NCI-H1930 (cell line): ENCODE measurements around the gene B4GALT2.

ENCODE experiments used
- DNase-seq, 2 experiments: peaks; one replicate each; lab custom pipeline; 2025; lab: John Stamatoyannopoulos, UW

The B4GALT2 gene

DNA sequence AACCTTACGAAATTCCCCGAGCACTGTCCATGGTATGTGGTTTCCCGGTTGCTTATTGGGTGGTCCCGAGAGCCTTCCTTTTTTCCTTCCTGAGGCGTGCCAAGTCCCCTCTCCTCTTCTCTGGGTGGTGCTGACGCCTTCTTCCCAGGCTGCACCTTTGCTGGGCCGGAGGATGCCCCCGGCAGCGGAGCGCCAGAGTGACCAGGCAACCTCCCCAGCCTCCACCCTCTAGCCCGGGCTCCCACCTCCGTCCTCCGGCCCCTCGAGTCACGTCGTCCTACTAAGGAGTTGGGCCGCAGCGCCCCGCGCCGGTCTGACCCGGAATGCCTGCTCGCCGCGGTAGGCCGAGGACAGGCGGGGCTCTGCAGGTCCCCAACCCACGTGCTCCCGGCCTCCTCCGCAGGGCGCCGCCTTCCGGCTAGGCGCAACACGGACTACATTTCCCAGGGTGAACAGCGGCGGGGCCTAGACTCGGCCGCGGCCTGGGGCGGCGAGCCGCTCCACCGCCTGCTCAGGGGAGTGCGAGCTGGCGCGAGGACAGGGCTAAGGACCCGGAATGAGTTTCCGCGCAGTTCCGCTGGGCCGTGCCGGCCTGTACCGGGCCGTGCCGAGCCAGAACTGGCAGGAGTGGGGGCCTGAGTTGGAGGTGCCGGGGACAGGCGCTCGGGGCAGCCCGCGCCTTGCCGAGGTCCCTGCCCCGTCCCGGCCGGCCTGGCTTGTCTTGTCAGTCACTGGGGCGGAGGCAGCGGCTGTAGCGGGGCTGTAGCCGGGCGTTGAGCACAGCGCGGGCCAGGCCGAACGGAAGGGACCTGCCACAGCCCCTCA is 32.6 kb upstream of the B4GALT2 start, which contains the start of gene IPO13:
Gene IPO13 (plus strand): TSS at position 715 of the 825 bp plus-strand sequence. CDS start 651 bp downstream, outside the sequence.
- peak; percentile 92 to 94 for DNase-seq

DNA sequence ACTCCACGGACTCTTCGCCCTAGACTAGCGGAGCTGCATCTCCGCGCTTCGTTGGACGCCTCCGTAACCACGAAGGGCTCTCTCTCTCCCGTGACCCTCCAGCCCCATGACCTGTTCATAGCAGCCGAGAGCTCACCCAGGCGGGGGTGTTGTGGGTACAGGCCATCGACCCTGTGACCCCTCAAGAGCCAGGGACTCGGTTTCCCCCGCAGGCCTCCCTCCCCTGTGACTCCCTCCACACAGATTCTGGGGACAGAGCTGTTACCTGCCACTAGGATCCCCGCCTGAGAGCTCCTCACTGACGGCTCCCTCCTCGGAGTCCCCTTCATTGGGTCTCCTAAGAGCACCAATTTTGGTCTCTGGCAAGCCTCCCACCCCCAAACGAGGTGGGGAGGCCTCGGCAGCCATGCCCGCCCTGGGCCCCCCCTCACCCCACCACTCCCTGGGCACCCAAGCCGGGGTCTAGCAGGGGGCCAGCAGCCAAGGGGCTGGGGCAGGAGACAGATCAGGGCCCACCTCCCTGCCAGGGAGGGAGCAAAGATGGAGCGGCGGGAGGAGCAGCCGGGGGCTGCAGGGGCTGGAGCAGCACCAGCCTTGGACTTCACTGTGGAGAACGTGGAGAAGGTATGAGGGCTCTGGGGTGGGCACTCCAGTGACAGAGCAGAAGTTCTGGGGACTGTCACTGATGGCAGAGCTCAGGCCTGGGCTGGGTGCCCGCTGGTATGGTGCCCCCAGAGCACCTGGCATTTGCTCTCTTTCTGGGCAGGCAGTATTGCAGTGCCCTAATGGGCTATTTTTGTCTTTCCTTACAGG is 31.7 kb upstream of the B4GALT2 start:
- DNase-seq, result no peak

DNA sequence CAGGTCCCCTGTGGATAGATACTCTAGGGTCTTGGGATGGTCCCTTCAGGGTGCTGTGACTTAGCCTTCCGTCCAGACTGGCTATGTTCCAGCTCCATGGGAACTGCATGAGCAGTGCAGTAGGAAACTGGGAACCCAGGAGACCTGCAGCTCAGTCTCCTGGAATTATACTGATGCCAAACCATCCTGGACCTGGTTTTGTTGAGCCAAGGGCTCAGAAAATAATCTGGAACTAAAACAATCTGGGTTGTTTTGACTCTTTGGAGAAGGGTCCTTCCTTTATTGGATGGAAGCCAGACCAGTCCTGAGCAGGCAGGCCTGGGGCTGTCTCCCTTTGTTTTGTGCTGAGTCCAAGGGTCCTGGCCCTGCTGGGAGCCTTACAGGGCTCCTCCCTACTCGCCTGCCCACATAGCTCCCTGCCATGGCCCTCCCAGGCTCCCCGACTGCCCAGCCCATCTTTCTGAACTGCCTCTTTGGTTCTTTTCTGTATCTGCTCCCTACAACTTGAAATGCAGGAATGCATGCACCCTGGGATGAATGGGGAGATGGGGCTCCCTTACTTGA is 31.1 kb upstream of the B4GALT2 start:
- no peak for DNase-seq

DNA sequence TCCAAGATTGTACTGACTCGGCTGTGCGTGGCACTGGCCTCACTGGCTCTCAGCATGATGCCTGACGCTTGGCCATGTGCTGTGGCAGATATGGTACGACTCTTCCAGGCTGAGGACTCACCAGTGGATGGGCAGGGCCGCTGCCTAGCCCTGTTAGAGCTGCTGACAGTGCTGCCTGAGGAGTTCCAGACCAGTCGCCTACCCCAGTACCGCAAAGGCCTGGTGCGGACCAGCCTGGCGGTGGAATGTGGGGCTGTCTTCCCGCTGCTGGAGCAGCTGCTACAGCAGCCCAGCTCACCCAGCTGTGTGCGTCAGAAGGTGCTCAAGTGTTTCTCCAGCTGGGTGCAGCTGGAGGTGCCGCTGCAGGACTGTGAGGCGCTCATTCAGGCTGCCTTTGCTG is 29.3 kb upstream of the B4GALT2 start:
- no peak for DNase-seq

DNA sequence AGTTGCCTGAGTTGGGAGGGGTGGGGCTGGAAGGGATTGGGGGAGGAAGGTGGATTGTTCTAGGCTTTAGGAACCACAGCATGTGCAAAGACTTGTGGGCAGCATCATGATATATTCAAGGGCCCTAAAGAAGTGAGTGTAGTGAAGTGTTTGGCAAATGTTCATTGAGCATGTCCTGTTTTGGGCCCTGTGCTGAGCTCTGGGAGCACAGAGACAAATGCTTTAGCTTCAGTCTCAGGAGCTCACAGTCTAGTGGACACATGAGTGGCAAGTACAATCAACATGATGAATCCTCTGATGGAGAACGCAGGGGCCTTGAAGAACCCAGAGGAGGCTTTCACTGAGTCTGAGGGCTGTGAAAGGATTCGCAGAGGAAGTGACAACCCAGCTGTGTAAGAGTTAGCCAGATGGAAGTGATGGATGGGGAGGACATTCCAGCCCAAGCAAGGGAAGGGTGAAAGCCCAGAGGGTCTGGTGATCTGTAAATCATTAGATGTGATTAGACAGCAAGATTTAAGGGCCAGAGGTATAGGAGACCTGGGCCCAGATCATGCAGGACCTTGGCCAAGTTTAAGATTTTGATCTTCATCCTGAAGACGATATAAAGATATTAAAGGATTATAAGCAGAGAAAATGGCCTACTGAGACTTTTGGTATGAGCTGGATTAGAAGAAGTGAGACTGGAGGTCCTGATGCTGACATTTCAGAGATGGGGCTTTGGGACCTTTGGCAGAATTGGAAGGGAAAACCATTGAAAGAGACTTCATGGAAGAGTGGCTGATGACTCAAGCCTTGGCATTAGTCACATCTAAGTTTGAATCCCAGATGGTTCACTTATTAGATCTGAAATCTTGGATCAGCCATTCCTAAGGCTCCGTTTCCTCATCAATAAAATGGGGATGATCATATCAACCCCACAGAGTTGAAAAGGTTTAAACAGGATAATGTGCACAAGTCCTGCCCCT is 27.7 kb upstream of the B4GALT2 start:
- DNase-seq, result no peak

DNA sequence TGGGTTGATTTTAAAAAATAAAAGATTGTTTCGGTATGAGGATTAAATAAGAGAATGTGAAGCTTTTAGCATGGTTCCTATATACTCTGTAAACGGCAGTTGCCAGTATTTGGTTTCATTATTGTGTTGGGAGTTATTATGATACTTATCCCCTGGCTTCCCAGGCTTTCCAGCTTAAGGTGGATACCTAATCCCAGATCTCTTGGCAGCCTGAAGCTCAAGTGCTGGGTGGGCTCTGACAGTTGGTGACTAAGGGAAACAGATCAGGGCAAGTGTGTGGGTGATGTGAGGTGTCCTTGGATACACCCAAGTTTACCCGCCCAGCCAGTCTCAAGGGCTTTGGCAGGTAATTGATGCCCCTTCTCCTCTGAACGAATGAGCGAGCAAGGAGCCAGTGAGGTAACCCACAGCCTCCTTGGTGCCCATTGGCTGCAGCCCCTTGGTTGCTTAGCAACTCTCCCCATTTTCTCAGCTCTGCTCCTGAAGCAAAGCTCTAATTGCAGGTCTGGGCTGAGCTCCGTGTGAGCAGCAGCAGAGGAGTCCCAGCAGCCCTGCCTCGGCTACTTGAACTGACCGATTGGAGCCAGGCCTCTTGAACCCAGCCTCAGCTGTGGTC is 26.2 kb upstream of the B4GALT2 start:
- peak; percentile 48 to 76 for DNase-seq

DNA sequence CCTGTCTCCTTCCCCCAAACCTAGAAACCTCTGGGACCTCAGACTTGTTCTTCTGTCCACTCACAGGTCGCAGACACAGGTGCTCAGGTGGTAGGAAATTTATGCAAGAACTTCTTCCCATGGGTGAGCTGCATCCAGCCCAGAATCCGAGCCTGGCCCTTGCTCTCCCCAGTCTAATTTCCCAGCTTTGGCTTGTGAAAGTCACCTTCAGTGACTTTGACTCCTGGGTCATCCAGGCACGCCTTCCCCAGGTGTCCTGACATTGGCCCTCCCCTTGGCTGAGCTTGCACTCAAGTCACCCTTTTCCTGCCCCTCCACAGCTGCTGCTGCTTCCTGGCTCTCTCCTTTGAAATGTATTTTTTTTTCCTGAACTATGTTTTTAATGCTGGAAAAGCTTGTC is 25.6 kb upstream of the B4GALT2 start:
- DNase-seq, result no peak

DNA sequence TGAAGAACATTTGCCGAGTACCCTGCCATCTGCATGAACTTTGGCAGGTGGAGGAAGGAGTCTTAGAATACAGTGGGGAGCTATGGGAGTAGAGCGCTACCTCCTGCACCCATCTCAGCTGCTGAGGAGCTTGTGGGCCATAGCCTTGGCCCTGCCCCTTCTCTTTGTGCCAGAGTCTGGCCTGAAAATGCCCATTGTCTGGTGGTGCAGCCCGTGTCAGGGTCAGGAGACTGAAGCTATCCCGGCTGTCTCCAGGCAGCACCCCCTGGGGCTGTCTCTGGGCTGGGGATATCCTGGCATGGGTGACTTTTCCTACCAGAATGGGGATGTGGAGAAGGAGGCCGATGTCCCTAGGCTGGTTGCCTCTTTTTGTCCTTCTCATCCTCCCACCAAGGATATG is 25.0 kb upstream of the B4GALT2 start:
- no peak for DNase-seq

DNA sequence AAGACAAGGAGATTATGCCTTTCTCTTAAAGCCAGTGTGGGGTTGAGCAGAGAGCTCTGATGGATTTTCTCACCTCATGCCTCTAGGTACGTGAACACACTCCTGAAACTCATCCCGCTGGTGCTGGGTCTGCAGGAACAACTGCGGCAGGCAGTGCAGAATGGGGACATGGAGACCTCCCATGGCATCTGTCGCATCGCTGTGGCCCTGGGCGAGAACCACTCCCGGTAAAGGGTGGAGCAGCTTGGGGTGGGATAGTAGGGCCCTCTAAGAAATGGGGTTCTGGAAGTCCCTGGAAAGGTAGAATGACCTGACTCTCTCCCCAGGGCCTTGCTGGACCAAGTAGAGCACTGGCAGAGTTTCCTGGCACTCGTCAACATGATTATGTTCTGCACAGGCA is 22.8 kb upstream of the B4GALT2 start:
- no peak for DNase-seq

DNA sequence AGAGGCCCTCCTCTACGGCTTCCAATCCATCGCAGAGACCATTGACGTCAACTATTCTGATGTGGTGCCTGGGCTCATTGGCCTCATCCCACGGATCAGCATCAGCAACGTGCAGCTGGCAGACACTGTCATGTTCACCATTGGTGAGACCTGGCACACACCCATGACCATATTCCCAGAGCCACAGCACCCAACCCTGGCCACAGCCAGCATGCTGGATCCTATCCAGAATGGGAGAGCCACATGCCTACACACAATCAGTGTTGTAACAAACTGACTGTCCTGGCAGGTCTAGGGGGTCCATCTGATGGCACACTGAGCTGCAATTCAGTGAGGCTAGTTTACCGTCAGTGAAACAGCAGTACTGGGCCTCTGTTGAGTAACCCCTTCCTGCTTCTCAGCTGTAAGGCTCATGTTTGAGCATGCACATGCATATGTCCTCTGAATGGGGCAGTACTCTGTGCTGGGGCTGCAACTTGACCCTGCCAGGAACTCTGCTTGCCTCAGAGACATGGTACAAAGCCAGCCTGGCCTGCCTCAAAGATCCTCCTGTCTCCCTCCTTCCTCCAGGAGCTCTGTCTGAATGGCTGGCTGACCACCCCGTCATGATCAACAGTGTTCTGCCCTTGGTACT is 21.5 kb upstream of the B4GALT2 start:
- no peak for DNase-seq

DNA sequence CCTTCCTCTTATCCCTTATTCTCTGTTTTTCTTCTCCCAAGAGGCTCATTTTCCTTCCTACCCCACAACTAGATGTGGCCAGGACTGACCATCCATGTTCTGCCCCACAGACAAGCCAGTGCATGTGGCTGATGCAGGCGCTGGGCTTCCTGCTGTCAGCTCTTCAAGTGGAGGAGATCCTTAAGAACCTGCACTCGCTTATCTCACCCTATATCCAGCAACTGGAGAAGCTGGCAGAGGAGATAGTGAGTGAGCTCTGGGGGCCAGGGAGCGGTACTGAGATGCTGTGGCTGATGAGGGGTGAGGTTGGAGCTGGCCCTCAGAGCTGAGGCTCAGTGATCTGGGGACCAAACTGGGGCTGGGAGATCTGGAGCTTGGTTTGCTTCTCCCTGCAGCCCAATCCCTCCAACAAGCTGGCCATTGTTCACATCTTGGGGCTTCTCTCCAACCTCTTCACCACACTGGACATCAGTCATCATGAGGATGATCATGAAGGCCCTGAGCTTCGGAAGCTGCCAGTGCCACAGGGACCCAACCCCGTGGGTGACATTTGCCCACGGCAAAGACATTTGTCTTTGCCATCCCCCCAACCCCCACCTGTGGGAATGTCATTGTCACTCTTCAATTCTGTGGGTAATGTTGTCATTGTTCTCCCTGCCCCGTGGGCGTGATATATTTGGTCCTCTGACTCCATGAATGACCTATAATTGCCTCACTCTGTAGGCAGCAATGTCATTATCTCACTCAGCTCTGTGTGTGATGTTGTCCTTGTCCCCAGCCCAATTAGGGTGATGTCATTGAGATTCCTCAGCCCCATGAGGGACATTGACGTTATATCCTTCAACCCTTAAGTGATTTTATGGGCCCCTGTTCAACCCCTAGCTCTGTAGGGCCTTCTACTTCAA is 20.4 kb upstream of the B4GALT2 start:
- no peak for DNase-seq

DNA sequence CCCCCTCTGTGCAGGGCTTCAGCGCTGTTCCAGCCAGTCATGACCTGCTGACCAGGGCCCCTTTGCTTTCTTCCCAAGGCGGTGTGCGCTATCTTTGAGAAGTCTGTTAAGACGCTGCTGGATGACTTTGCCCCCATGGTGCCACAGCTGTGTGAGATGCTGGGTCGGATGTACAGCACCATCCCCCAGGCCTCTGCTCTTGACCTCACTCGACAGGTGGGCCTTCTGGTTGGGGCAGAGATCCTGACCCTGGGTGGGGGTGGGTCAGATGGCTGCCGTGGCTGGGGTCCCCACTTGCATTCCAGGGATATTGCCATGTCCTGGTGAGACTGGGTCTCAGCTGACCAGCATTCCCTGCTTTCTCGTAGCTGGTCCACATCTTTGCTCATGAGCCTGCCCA is 18.2 kb upstream of the B4GALT2 start:
- no peak for DNase-seq

DNA sequence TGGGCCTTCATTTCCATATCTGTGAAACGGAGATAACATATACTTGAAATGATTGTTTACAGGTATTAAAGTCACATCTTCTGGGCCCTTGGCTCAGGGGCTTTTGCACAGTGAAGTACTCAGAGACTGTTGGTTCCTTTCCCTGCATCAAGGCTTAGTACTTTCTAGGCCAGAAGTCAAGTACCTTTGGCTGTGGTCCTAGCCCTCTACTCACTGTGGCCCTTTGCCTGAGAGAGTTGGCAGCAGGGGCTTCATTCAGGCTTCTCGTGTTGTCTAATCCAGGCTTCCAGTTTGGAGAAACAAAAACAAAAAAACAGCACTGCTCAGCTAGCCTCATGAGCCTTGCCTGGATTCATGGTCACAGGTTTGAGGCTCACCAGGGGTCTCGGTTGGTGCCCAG is 17.3 kb upstream of the B4GALT2 start:
- no peak for DNase-seq

DNA sequence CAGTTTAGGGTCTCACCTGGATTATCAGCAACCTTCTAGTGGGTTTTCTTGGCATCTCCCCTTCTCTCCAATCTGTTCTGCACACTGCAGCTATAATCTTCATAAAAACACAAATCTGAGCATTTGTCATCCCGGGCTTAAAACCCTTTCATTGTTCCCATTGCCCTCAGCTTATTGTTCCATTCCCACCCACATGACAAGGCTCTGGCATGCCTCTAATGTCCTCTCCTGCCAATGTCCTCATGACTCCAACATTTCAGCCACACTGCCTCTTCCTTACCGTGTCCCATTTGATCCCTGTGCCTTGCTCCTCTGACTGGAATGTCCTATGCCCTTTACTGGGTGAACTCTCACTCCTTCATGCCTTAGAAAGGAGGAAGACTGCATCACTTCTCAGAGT is 16.7 kb upstream of the B4GALT2 start:
- DNase-seq, result no peak

DNA sequence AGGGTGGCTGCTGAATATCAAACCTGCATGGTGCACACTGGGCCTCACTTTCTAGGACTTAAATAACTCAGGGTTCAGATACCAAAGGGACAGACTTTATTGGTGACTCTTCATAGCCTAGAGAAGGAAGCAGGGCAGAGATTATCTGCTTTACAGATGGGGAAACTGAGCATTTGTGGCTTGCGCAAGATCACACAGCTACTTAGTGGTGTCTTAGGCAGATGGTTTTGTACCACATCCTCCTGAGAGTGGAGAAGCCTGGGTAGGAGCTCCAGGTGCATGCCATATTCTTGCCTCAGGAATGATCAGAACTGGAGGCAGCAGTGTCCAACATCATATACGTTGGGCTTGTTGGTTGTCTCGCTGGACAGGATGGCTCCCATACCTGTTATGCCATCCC is 16.0 kb upstream of the B4GALT2 start:
- no peak for DNase-seq

DNA sequence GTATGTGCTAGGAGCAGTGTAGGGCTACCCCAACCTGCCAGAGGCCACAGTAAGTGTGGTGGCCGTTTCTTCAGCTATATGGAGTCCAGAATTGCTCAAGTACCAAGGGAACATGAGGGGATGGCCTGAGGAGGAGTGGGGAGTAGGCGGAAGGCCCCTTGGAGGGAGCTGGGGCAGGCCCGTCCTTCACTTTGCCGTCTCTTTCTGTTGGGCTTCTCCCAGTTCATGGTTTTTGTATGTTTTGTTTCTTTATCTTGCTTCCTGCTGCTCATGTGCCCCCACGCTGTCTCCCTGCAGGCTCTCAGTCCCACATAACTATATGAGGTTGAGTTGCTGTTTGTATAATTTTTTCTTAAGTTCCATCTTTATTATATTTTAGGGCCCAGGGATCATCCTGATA is 15.1 kb upstream of the B4GALT2 start:
- DNase-seq, result no peak

DNA sequence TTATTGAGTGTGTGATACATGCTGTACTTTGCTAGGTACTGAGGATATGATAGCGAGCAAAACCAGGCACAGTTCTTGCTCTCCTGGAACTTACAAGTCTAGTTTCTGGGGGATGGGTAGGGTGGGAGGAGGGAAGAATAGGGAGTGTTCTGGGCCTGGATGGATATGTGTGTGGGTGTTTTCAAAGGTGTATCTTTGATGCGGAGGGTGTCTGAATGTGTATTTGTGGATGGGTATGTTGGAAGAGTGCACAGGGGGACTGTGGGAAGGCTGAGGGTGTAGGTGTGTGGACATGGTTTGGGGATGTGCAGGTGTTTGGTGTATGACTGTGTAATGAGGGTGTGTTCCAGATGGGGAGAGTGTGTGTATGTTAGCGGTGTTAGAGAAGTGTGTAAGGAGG is 13.7 kb upstream of the B4GALT2 start:
- no peak for DNase-seq

DNA sequence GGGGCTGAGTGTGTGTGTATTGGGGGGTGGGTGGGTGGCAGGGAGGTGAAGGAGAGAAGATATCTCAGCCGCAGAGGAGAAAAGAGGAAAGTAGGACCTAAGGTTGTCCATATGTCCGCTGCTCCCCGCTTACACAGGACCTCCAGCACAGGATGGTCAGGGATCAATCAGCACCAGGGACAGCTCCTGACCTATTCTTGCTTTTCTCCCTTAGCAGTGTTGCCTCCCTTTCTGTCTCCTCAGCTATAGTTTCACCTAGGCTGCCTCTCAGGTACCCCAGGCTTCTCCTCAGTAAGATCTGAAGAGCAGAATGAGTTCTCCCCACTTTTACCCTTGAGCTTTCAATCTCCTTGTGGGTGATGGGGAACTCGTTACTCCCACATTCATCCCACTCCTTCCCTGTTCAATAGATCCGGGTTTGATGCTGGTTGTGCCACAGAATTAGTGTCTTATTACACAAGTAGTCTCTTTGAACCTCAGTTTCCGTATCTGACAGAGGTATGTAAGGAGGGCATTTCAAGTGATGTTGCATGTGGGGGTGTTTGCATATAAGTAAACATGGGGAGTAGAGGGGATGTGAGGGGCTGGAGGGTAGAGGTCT is 10.6 kb upstream of the B4GALT2 start:
- DNase-seq, result no peak

DNA sequence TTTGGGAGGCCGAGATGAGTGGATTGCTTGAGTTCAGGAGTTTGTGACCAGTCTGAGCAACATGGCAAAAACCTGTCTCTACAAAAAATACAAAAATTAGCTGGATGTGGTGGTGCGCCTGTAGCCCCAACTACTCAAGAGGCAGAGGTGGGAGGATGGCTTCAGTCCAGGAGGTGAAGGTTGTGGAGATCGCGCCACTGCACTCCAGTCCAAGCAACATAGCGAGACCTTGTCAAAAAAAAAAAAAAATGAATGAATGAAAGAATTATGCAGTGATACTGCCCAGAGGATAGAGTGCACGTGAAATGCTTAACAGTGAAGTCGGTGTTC is 9.6 kb upstream of the B4GALT2 start:
- DNase-seq, result no peak
